Bronchial epithelial cell (primary cell): ENCODE data around the gene MYCN. TPM values are rescaled to one million over a fixed set of nuclear protein-coding genes. Genes with fewer than 3 reads are reported as not detected.

Experiments
- DNase-seq: peaks from one replicate; pipeline ENCODE4 v3.0.0-alpha.2; 2010; ENCODE audit warnings: low read depth
- FAIRE-seq: peaks from 2 replicates; lab custom pipeline; 2011; peaks lifted over from hg19 to GRCh38; lab: Jason Lieb, UNC
- H3K27me3 ChIP-seq: 2 replicates; pipeline ENCODE4 v1.5.1; 2011; ENCODE audit warnings: low read length; ENCODE audit not compliant: control insufficient read depth, insufficient read depth
- H3K36me3 ChIP-seq: 2 replicates; pipeline ENCODE4 v1.5.1; 2011; ENCODE audit warnings: low read length; ENCODE audit not compliant: control insufficient read depth, insufficient read depth
- H3K4me3 ChIP-seq: 2 replicates; pipeline ENCODE4 v1.5.1; 2011; ENCODE audit warnings: mild to moderate bottlenecking, low read depth, low read length, control low read depth
- CTCF ChIP-seq: IDR thresholded peaks from 2 replicates; pipeline ENCODE4 v1.5.1; 2011; ENCODE audit warnings: mild to moderate bottlenecking, moderate library complexity, low read length, control low read depth, inconsistent platforms; ENCODE audit not compliant: insufficient read depth, severe bottlenecking
- total RNA-seq: library from RNA; depleted of rRNA; stranded (reverse); fragments of >200 nt; gene quantifications from 2 replicates; pipeline ENCODE4 v1.2.1, GENCODE V29; 2014

The MYCN gene
- total RNA-seq, 1 donor from 2014 or later, result not detected

GRCh38 chr2:15965564-15966019 is 25.2 kb downstream of the MYCN start:
- FAIRE-seq (no peak), DNase-seq (no peak)
- Histone ChIP-seq H3K36me3 (no peaks in the 10 kb centered on the region), H3K4me3 (no peak overlapping the region), H3K27me3 (no peaks in the 10 kb centered on the region)
- no peak for TF ChIP-seq CTCF

- Histone ChIP-seq H3K4me3 (no peak overlapping the region), H3K27me3 (no peaks in the 10 kb centered on the region), H3K36me3 (no peaks in the 10 kb centered on the region)
- DNase-seq (no peak), FAIRE-seq (no peak)
- TF ChIP-seq CTCF, result no peak
These were observed 27.3 kb downstream of the MYCN start for GRCh38 chr2:15967415-15968279.

- DNase-seq, result peak; percentile 10
- Histone ChIP-seq H3K4me3 (no peak overlapping the region), H3K27me3 (no peaks in the 10 kb centered on the region), H3K36me3 (no peaks in the 10 kb centered on the region)
- TF ChIP-seq CTCF, result no peak
- no peak for FAIRE-seq
These were observed 28.2 kb downstream of the MYCN start for GRCh38 chr2:15968280-15969178.

GRCh38 chr2:15969214-15969613 is 28.9 kb downstream of the MYCN start:
- no peak for TF ChIP-seq CTCF
- DNase-seq (no peak), FAIRE-seq (no peak)
- H3K4me3 ChIP-seq, result no peak overlapping the region
- H3K36me3 ChIP-seq, result no peaks in the 10 kb centered on the region
- no peaks in the 10 kb centered on the region for H3K27me3 ChIP-seq

- Histone ChIP-seq H3K27me3 (no peaks in the 10 kb centered on the region), H3K4me3 (no peak overlapping the region), H3K36me3 (no peaks in the 10 kb centered on the region)
- no peak for FAIRE-seq
- no peak for TF ChIP-seq CTCF
- no peak for DNase-seq
These were observed 30.4 kb downstream of the MYCN start for GRCh38 chr2:15970701-15971100.
